ENCODE data around the gene TRABD2B.

The TRABD2B gene

DNA sequence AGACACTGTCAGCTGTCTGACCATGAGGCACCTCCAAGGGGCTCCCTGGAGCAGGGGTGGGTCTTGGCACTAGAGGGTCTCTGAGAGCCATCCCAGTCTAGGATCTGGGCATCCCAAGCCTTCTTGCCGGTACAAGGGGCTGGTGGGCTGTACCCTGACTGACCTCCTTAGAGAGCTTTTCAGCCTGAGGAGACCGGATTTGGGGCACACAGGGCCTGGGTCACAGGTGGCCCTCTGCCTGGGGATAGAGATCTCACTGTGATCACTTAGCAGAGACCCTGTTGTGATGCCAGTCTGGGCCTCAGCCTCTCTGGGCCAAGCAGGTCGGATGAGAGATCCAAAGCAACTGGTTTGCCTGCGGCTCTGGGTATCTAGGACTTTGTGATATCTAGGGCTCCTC is 227.2 kb downstream of the TRABD2B start:
- H3K9me3 ChIP-seq (ENCODE audit: control insufficient read depth, low read length) = no peaks in the 10 kb centered on the region
- no peak overlapping the region for H3K27ac ChIP-seq (ENCODE audit: low read depth, low read length, severe bottlenecking)
- H3K4me1 ChIP-seq (ENCODE audit: control insufficient read depth, insufficient read depth, low read length, poor library complexity, severe bottlenecking) = no peaks in the 10 kb centered on the region
- 88 to 91% methylated on average over 4 of the region's 4 CpGs for WGBS, 2 experiments (ENCODE audit: insufficient coverage in 2 of 2)
- no peak overlapping the region for H3K4me3 ChIP-seq (ENCODE audit: extremely low read depth, insufficient read depth, low read length, poor library complexity, severe bottlenecking)
- H3K36me3 ChIP-seq (ENCODE audit: control insufficient read depth, insufficient read depth, low read length) = peaks cover 12% of the 10 kb centered on the region

DNA sequence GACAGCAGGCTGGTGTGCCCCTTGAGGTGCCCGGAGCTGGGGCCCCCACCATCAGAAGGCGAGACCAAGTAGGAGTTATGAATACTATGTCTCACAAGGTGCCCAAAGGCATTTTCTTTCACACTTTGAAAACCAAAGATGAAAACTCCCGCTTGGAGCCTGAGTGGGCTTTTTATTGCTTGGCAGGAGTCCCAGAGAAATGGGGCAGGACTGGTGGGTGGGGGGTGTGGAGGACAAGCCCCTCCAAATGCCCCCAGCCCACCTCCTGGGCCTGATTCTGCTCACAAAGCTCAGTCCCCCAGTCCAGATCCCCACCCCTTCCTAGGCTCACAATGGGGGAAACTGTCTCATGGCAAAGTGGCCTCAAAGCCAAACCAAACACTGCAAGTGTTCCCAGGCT is 227.9 kb downstream of the TRABD2B start:
- Histone ChIP-seq H3K4me1 (ENCODE audit: control insufficient read depth, insufficient read depth, low read length, poor library complexity, severe bottlenecking) (no peaks in the 10 kb centered on the region), H3K27ac (ENCODE audit: low read depth, low read length, severe bottlenecking) (no peak overlapping the region), H3K36me3 (ENCODE audit: control insufficient read depth, insufficient read depth, low read length) (peaks cover 8% of the 10 kb centered on the region), H3K4me3 (ENCODE audit: extremely low read depth, insufficient read depth, low read length, poor library complexity, severe bottlenecking) (no peak overlapping the region), H3K9me3 (ENCODE audit: control insufficient read depth, low read length) (no peaks in the 10 kb centered on the region)
- WGBS, 2 experiments (ENCODE audit: insufficient coverage in 2 of 2) = no CpG with 5 or more reads among the region's 3 CpGs

DNA sequence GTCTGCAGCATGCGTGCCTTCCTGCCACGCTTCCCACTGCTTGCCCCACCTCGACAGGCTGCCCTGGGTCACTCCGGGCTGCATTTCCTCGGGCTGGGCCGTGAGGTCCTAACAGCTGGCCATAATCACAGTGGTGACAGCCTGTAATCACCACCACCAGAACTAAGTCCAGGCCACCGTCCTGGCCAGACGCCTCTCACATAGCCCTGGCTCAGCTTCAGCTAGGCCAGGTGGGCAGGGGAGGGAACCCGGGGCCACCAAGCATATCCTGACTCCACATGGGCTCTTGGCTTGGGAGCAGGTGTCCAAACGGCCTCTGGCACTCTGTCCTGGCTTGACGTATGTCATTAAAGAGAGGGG is 229.5 kb downstream of the TRABD2B start:
- Histone ChIP-seq H3K9me3 (ENCODE audit: control insufficient read depth, low read length) (no peaks in the 10 kb centered on the region), H3K36me3 (ENCODE audit: control insufficient read depth, insufficient read depth, low read length) (peaks cover 2% of the 10 kb centered on the region), H3K27ac (ENCODE audit: low read depth, low read length, severe bottlenecking) (no peak overlapping the region), H3K4me3 (ENCODE audit: extremely low read depth, insufficient read depth, low read length, poor library complexity, severe bottlenecking) (no peak overlapping the region), H3K4me1 (ENCODE audit: control insufficient read depth, insufficient read depth, low read length, poor library complexity, severe bottlenecking) (peaks cover 5% of the 10 kb centered on the region)
- 92 to 94% methylated on average over 8 to 11 of the region's 11 CpGs for WGBS, 2 experiments (ENCODE audit: insufficient coverage in 2 of 2)

DNA sequence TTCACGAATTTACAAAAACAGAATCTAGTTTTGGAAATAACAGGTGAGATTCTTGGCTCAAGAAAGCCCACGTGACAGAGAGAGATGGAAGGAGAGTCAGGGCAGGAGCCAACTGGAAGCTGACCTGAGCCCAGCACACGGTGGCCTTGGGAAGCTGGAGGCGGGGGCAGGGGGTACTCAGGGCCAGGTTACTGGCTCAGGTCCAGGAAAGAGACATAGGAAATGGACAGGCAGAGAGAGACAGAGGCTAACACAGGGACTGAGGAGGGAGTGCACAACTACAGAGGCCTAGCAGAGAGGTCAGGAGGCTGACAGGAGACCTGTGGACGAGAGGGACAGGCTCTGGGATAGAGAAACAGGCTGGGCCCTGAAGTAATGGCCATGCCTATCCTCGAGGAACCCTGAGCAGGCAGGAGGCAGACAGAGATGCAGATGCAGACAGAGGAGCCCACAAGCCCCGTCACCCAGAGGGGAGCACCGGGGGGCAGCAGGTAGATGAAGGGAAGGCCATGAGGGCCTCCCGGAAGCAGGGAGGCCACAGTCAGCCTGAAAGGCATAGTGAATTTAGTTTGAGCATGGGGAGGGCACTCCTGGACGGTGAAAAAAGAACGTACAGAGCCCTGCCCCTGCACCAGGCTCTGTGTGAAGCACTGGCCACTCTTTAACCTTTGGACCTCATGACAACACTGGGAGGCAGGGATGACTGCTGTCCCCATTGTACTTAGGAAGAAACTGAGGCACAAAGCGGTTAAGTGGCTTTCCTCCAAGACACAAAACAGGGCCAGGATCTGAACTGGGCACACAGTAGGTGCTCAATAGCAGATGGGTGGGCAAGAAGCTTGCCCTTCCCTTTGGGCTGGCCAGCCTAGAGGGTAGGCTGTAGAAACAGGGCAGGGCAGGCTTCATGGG is 230.1 kb downstream of the TRABD2B start:
- no peak overlapping the region for H3K4me3 ChIP-seq (ENCODE audit: extremely low read depth, insufficient read depth, low read length, poor library complexity, severe bottlenecking)
- no peaks in the 10 kb centered on the region for H3K36me3 ChIP-seq (ENCODE audit: control insufficient read depth, insufficient read depth, low read length)
- H3K27ac ChIP-seq (ENCODE audit: low read depth, low read length, severe bottlenecking) = no peak overlapping the region
- H3K9me3 ChIP-seq (ENCODE audit: control insufficient read depth, low read length) = no peaks in the 10 kb centered on the region
- 82% methylated on average over 10 of the region's 12 CpGs for WGBS, 2 experiments (ENCODE audit: insufficient coverage in 2 of 2)
- peaks cover 5% of the 10 kb centered on the region for H3K4me1 ChIP-seq (ENCODE audit: control insufficient read depth, insufficient read depth, low read length, poor library complexity, severe bottlenecking)

DNA sequence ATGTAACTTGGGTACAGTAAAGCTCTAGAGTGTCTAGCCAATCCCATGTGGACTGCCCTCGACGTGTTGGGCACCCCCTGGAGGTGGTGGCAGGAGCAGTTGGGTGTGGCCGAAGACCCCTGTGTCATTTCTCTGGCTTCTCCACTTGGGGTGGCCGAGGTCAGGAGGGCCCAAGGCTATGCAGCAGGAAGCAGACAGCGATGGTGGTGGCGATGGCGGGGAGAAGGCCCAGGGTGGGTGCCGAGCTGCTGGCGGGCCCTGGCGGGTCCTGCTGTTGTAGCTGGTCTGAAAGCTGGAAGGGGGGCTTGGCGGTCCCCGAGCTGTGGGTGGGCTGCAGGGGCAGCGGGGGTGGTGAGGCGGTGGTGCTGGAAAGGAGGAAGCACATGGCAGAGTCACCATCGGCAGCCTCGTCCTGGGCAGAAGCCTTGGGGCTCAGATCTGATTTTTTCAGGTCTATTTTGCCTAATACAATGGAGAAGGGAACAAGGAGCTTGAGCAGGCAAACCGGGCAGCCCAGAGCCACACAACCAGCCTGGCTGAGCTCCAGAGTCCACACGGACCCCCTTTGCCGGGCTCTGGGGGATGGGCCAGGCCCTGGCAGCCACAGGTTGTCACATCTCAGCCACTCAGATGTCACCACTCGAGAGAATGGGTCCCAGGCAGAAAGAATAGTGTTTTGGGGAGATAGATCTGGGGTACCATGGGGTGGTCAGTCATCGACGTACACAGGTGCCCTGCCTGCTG is 231.3 kb downstream of the TRABD2B start:
- Histone ChIP-seq H3K4me3 (ENCODE audit: extremely low read depth, insufficient read depth, low read length, poor library complexity, severe bottlenecking) (no peak overlapping the region), H3K9me3 (ENCODE audit: control insufficient read depth, low read length) (no peaks in the 10 kb centered on the region), H3K4me1 (ENCODE audit: control insufficient read depth, insufficient read depth, low read length, poor library complexity, severe bottlenecking) (peaks cover 5% of the 10 kb centered on the region), H3K27ac (ENCODE audit: low read depth, low read length, severe bottlenecking) (no peak overlapping the region), H3K36me3 (ENCODE audit: control insufficient read depth, insufficient read depth, low read length) (no peaks in the 10 kb centered on the region)
- 92 to 93% methylated on average over 13 to 21 of the region's 22 CpGs for WGBS, 2 experiments (ENCODE audit: insufficient coverage in 2 of 2)

DNA sequence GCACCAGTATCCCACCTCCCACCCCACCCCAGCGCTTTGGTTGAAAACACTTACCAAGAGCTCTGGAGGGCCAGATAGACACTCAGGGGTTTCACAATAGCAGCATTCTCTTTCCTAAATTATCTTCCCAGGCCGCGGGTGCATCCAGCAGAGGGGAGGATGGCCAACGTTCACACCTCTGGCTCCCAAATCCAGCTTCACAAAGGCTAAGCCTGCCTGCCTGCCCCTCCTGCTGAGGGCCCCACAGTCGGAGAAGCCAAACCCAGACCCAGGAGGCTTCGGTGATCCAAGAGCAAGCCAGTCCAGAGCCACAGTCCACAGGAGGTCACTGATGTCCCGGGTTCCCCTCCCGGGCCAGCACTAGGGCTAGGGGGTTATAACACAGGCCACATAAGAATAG is 231.9 kb downstream of the TRABD2B start:
- peaks cover 5% of the 10 kb centered on the region for H3K4me1 ChIP-seq (ENCODE audit: control insufficient read depth, insufficient read depth, low read length, poor library complexity, severe bottlenecking)
- H3K36me3 ChIP-seq (ENCODE audit: control insufficient read depth, insufficient read depth, low read length) = no peaks in the 10 kb centered on the region
- no peak overlapping the region for H3K4me3 ChIP-seq (ENCODE audit: extremely low read depth, insufficient read depth, low read length, poor library complexity, severe bottlenecking)
- no peak overlapping the region for H3K27ac ChIP-seq (ENCODE audit: low read depth, low read length, severe bottlenecking)
- 59 to 70% methylated on average over 5 of the region's 8 CpGs for WGBS, 2 experiments (ENCODE audit: insufficient coverage in 2 of 2)
- no peaks in the 10 kb centered on the region for H3K9me3 ChIP-seq (ENCODE audit: control insufficient read depth, low read length)

DNA sequence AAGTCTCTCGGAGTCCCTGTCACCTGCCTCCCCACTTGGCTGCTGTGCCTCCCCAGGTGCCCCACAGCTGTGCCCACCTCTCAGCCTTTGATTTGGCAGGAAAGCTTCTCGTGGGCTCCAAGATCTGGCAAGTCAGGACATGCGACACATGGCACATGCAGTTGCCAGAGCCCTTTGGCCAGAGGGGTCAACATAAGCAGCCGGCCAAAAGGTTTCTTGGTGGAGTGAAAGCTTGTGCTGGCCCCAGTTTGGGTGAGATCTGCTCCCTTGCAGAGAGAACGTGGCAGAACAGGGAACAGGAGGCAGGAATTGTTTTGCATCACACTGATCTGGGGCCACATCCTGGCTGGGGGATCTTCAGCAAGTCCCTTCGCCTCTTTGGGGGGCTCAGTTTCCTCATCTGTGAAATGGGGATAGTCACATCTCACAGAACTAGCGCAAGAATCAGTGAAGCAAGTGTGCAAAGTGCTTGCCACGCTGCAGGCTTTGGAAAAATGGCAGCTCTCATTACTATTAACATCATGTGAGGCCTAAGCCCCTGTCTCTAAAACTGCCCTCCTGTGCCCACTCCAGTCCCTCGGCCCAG is 232.6 kb downstream of the TRABD2B start:
- 89 to 90% methylated on average over 8 to 9 of the region's 9 CpGs for WGBS, 2 experiments (ENCODE audit: insufficient coverage in 2 of 2)
- no peak overlapping the region for H3K4me3 ChIP-seq (ENCODE audit: extremely low read depth, insufficient read depth, low read length, poor library complexity, severe bottlenecking)
- H3K27ac ChIP-seq (ENCODE audit: low read depth, low read length, severe bottlenecking) = no peak overlapping the region
- H3K4me1 ChIP-seq (ENCODE audit: control insufficient read depth, insufficient read depth, low read length, poor library complexity, severe bottlenecking) = peaks cover 5% of the 10 kb centered on the region
- no peaks in the 10 kb centered on the region for H3K9me3 ChIP-seq (ENCODE audit: control insufficient read depth, low read length)
- H3K36me3 ChIP-seq (ENCODE audit: control insufficient read depth, insufficient read depth, low read length) = no peaks in the 10 kb centered on the region

DNA sequence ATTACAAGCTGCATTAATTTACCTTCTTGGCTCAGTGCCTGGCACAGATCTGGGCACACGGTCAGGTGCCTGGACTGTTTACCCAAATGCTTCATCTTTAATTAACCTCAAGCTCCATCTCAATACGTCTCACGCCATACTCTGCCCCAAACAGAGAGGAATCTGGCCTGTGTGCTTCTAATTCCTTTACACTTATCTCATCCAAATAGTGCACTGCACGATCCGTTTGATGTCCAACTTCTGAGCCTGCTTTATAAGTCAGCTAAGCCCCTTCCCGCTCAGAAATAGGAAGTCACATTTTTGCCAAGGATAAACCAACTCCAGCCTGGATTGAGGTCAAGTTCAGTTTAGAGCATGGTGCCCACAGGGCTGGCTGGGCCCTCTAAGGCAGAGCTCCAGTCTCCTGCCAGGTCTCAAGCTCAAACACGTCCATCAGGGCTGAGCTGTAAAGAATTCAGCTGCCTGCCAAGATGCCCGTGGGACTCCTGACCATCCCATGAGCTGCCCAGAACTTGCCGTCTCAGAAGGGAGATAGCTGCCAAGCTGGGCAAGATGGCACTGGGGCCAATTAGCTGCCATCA is 233.5 kb downstream of the TRABD2B start:
- Histone ChIP-seq H3K4me1 (ENCODE audit: control insufficient read depth, insufficient read depth, low read length, poor library complexity, severe bottlenecking) (peaks cover 5% of the 10 kb centered on the region), H3K36me3 (ENCODE audit: control insufficient read depth, insufficient read depth, low read length) (no peaks in the 10 kb centered on the region), H3K4me3 (ENCODE audit: extremely low read depth, insufficient read depth, low read length, poor library complexity, severe bottlenecking) (no peak overlapping the region), H3K9me3 (ENCODE audit: control insufficient read depth, low read length) (no peaks in the 10 kb centered on the region), H3K27ac (ENCODE audit: low read depth, low read length, severe bottlenecking) (no peak overlapping the region)
- WGBS, 2 experiments (ENCODE audit: insufficient coverage in 2 of 2) = 85% methylated on average over 9 of the region's 9 CpGs

DNA sequence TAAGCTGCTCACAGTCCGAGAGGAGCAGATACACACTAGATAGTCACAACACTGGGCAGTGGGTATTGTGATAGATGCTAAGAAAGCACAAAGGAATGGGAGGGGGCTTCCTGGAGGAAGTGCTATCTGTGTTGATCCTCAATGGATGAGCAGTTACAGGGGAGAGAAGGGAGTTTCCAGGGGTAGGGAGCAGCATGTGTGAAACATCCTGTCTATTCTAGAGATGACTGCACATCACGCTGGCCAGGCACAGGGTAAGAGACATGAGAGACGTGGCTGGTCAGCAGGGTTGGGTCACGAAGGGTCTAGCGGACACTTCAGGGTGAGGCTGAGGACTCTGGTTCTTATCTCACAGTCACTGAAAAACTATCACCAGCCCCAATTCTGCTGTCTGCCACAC is 235.2 kb downstream of the TRABD2B start:
- Histone ChIP-seq H3K27ac (ENCODE audit: low read depth, low read length, severe bottlenecking) (no peak overlapping the region), H3K9me3 (ENCODE audit: control insufficient read depth, low read length) (no peaks in the 10 kb centered on the region), H3K36me3 (ENCODE audit: control insufficient read depth, insufficient read depth, low read length) (no peaks in the 10 kb centered on the region), H3K4me3 (ENCODE audit: extremely low read depth, insufficient read depth, low read length, poor library complexity, severe bottlenecking) (no peak overlapping the region), H3K4me1 (ENCODE audit: control insufficient read depth, insufficient read depth, low read length, poor library complexity, severe bottlenecking) (peaks cover 5% of the 10 kb centered on the region)
- WGBS, 2 experiments (ENCODE audit: insufficient coverage in 2 of 2) = 68 to 80% methylated on average over 4 to 5 of the region's 5 CpGs

DNA sequence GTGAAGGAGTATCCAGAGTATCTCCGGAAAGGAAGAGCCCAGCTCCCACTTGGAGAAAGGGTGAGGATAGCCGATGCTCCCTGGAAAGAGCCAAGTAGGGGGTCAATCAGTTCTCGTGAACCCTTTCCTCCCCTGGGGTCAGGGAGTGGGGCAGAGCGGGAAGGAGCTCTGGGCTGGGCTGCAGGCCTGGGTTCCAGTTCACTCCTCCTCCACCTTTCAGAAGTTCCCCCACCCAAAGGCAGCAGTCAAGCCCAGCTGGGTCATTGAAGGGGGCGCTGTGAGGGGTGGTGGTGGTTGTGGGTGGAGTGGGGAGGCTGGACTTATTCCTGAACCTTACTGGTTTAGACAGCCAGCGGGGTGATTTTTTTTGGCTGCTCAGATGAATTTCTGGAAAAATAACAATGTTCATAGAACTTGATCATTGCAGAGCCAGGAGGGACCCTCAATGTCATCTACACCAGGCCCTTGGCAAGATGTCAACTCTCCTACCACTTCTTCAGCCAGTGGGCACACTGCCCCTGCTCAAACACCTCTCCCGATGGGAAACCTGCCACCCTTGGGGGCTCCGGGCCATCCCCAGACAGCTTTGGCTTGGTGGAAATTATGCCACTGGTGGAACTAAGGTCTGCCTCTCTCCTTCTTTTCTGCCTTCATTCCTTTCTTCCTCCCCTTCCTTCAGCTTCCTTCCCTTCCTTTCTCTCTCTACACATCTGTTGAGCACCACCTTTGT is 235.8 kb downstream of the TRABD2B start:
- no peak overlapping the region for H3K4me3 ChIP-seq (ENCODE audit: extremely low read depth, insufficient read depth, low read length, poor library complexity, severe bottlenecking)
- WGBS, 2 experiments (ENCODE audit: insufficient coverage in 2 of 2) = 93 to 95% methylated on average over 6 of the region's 8 CpGs
- no peaks in the 10 kb centered on the region for H3K9me3 ChIP-seq (ENCODE audit: control insufficient read depth, low read length)

More for the DNA sequence above, 235.8 kb downstream of the TRABD2B start:
- Histone ChIP-seq H3K36me3 (ENCODE audit: control insufficient read depth, insufficient read depth, low read length) (no peaks in the 10 kb centered on the region), H3K27ac (ENCODE audit: low read depth, low read length, severe bottlenecking) (no peak overlapping the region), H3K4me1 (ENCODE audit: control insufficient read depth, insufficient read depth, low read length, poor library complexity, severe bottlenecking) (peaks cover 5% of the 10 kb centered on the region)
